ENCODE data around the gene GSN.

GSN gene

DNA sequence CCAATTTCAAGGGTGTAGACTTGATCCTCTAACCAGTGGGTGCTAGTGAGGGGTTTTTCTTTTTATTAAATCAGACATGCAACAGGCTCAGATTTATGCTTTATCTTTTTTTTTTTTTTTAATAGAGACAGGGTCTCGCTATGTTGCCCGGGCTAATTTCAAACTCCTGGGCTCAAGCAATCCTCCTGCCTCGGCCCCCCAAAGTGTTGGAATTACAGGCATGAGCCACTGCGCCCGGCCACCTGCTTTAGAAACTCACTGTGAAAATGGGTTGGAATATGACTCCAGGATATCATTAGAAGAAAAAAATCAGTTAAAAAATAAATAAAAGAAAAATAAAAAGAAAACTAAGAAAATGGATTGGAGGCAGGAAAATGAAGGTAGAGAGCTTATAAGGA is 51.4 kb downstream of the GSN start:
- FAIRE-seq (no peak), DNase-seq (ENCODE audit: insufficient read length, low spot score) (no peak)

DNA sequence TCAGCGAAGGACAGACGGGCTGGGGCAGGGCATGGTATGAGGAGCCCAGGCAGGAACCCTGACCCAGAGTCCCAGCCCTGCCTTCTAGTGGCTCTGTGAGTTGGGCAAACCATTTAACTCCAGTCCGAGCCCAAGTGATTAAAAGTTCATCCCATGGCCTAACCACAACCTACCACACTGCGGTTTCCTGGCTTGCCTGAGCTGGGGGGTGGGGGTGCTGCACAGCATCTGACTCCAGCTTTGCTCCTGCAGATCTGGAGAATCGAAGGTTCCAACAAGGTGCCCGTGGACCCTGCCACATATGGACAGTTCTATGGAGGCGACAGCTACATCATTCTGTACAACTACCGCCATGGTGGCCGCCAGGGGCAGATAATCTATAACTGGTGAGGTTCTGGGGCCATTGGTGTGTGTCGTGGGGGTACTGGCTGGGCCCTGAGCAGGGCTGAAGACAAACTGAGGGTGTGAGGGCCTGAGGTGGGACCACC is 53.1 kb downstream of the GSN start:
- FAIRE-seq = no peak
- DNase-seq (ENCODE audit: insufficient read length, low spot score) = no peak

DNA sequence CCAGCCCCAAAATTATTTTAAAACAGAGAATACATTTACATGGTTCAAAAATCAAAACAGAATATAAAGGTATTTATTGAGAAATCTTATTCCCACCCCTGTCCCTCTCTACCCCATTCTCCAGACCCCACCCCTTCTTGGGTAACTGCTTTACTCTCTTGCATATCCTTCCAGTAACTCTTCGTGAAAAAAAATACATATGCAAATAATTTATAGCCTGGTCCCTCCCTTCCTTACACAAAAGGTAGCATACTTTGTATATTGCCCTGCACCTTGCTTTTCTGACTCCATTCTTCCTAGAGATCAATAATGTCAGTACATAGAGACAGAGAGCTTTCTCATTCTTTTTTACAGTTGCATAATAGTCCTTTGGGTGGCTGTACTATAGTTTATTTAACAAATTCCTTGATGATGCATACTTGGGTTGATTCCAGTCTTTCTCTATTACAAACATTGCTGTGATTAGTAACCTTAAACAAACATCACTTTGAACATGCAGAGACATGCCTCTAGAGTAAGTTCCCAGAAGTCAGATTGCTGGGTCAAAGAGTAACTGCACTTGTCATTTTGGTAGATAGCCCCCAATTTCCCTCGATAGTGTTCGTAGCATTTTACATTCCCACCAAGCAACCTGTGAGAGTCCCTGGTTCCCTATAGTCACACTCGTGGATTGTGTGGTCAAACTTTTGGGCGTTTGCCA is 54.2 kb downstream of the GSN start:
- DNase-seq (ENCODE audit: insufficient read length, low spot score) (no peak), FAIRE-seq (no peak)

DNA sequence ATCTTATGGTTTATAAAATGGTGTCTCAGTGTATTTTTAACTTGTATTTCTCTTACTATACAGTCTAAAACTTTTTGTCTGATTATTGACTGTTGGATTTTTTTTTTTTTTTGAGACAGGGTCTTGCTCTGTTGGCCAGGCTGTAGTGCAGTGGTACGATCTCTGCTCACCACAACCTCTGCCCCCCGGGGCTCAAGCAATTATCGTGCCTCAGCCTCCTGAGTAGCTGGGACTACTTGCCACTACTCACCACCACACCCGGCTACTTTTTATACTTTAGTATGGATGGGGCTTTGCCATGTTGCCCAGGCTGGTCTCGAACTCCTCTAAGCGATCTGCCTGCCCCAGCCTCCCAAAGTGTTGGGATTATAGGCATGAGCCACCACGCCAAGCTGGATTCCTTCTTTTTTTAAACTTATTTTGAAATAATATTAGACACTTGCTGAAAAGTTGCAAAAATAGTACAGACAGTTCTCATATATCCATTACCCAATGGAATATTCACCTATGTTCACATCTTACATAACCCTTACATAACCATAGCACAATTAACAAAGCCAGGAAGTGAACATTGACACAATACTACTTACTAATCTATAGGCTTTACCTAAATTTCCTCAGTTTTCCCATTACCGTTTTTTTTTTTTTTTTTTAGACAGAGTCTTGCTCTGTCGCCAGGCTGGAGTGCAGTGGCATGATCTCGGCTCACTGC is 54.9 kb downstream of the GSN start:
- DNase-seq (ENCODE audit: insufficient read length, low spot score) = no peak
- FAIRE-seq = no peak

DNA sequence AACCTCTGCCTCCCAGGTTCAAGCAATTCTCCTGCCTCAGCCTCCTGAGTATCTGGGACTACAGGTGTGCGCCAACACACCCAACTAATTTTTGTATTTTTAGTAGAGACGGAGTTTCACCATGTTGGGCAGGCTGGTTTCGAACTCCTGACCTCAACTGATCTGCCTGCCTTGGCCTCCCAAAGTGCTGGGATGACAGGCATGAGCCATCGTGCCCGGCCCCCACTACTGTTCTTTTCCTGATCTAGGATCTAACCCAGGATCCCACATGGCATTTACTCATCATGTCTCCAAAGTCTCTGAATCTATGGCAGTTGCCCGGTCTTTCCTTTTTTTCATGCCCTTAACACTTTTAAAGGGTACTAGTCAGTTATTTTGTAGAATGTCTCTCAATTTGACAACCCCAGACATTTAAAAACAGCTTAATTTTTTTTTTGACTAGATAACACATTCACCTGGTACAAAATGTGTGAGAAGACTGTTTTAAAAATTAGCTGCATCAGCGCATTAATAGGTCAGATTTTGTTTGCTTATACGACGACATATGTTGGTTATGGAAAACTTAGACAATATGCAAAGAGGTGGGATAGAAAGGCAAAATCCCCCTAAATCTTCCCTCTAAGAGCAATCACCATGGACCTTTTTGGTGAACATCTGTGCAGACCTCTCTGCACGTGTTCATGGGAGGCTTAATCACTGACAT is 55.6 kb downstream of the GSN start:
- DNase-seq (ENCODE audit: insufficient read length, low spot score) (no peak), FAIRE-seq (no peak)

DNA sequence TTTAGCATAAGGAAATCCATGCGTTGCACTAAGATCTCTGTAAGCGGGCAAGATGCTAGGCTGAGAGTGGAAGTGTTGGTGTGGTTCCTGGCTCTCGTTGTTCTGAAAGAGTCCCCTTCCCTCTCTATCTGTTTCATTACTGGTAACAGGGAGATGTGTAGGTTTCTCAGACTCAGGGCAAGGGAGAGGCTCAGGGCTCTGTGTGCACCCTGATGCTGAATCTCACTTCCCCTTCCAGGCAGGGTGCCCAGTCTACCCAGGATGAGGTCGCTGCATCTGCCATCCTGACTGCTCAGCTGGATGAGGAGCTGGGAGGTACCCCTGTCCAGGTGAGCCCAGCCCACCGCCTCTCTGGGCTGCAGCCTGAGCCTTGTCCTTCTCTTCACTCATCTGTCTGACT is 56.4 kb downstream of the GSN start:
- FAIRE-seq (no peak), DNase-seq (ENCODE audit: insufficient read length, low spot score) (no peak)

- no peak for FAIRE-seq
These were observed 56.8 kb downstream of the GSN start for GRCh38 chr9:121324755-121325154.

DNA sequence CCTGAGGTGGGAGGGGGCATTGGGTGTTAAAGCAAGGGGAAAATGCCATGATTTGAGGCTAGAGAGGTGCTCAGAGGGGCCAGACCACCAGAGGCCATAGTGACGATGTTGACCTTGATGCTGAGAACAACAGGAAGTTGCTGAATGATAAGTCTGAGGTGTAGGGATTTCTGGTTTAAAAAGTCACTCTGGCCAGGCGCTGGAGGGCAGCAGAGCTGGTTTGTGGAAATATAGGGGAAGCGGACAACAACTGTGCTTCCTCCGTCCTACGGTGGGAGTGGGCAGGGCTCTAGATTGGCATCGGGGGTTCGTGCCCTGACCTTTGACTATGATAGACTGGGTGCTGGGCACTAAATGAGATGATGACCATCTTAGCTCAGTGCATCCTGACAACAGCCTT is 57.4 kb downstream of the GSN start:
- FAIRE-seq = no peak
- DNase-seq (ENCODE audit: insufficient read length, low spot score) = no peak

More at GRCh38 chr9:121324755-121325154, 56.8 kb downstream of the GSN start:
- DNase-seq (ENCODE audit: insufficient read length, low spot score) = no peak

- FAIRE-seq (no peak), DNase-seq (ENCODE audit: insufficient read length, low spot score) (no peak)
These were observed 58.3 kb downstream of the GSN start for GRCh38 chr9:121326130-121326838.

DNA sequence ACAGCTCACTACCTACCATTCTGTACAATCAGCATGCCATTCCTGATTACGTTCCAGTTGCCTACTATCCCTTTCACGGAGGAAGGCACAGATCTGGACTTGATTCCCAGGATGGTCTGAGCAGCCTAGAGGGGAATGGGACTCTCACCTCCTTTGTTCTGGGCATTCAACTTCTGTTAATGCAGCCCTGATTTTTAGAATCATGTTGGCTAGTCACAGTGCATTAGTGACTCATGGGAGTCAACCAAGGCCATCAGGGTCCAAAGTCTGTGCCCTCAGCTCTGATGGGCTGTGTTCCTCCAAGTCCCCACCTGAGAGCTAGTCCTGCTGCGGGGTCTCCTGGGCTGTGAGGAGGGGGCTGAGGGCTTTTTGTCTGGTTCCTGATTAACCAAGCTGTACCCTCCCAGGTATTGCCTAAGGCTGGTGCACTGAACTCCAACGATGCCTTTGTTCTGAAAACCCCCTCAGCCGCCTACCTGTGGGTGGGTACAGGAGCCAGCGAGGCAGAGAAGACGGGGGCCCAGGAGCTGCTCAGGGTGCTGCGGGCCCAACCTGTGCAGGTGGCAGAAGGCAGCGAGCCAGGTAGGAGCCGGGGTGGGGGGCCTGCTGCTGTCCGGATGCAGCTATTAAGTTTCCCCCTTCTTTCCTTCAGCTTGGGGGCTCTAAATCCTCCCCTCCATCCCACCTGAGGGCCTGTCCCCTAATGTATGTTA is 59.1 kb downstream of the GSN start:
- DNase-seq (ENCODE audit: insufficient read length, low spot score) (no peak), FAIRE-seq (no peak)

DNA sequence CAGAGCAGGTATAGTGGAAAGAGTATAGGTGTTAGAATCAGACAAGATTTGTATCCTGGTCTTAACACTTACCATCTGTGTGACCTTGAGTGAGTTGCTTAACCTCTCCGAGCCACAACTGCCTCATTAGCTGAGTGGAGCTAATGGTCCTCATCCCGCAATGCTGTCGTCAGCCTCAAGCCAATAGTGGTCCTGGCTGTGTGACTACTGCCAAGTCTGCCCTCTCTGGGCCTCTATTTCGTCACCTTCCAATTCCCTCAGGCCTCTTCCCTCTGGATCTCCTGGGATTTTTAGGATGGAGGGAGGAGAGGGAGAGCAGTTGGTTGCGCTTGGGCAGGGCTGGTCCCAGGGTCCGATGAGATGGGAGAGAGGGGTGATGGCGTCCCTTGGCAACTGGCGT is 60.5 kb downstream of the GSN start:
- DNase-seq (ENCODE audit: insufficient read length, low spot score) = no peak
- no peak for FAIRE-seq

- FAIRE-seq (no peak), DNase-seq (ENCODE audit: insufficient read length, low spot score) (no peak)
These were observed 61.1 kb downstream of the GSN start for GRCh38 chr9:121328876-121329681.

DNA sequence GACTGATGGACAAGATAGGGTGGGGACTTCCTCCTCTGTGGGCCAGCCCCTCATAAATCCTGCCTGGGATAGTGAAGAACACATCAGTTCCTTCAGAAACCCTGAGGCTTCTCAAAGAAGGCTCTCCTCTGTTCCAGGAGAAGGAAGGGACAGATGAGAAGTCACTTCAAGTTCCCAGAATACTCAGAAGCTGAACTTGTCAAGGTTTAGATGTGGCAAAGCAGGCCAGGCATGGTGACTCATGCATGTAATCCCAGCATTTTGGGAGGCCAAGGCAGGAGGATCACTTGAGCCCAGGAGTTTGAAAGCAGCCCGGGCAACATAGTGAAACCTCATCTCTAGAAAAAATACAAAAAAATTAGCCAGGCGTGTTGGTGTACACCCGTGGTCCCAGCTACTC is 63.6 kb downstream of the GSN start:
- DNase-seq (ENCODE audit: insufficient read length, low spot score) (no peak), FAIRE-seq (no peak)

GRCh38 chr9:121331992-121332685 is 64.2 kb downstream of the GSN start:
- DNase-seq (ENCODE audit: insufficient read length, low spot score) (no peak), FAIRE-seq (no peak)

- DNase-seq (ENCODE audit: insufficient read length, low spot score) (no peak), FAIRE-seq (no peak)
These were observed 66.2 kb downstream of the GSN start for GRCh38 chr9:121333950-121334773.

GRCh38 chr9:121336665-121337064 is 68.7 kb downstream of the GSN start:
- FAIRE-seq = no peak
- DNase-seq (ENCODE audit: insufficient read length, low spot score) = no peak

GRCh38 chr9:121339437-121339836 is 71.5 kb downstream of the GSN start:
- FAIRE-seq = no peak
- DNase-seq (ENCODE audit: insufficient read length, low spot score) = no peak

- FAIRE-seq (no peak), DNase-seq (ENCODE audit: insufficient read length, low spot score) (no peak)
These were observed 72.9 kb downstream of the GSN start for GRCh38 chr9:121340676-121341392.

Data from GM19239 (cell line).